SK-N-SH (cell line): ENCODE data around the gene USPL1. TPM values are rescaled to one million over a fixed set of nuclear protein-coding genes. Genes with fewer than 3 reads are reported as not detected.

ENCODE experiments used
- CTCF ChIA-PET: fragments of 300-600, 350-600 bp; formaldehyde crosslinking; extraction: SDS; loops from one replicate; lab custom pipeline; 2021; lab: Yijun Ruan, JAX
- POLR2A ChIA-PET: fragments of 350-600 bp; sonication (Branson Sonifier 250); formaldehyde crosslinking; extraction: SDS; loops from one replicate; lab custom pipeline; 2020; ENCODE audit warnings: antibody characterized with exemption, inconsistent platforms; lab: Yijun Ruan, JAX
- DNase-seq: peaks from one replicate; pipeline ENCODE4 v3.0.0; 2012
- H2AFZ ChIP-seq: fragments of 200-600 bp; sonication (generic); 2 replicates; pipeline ENCODE4 v1.8.1; 2016; ENCODE audit warnings: antibody characterized with exemption, mild to moderate bottlenecking, low read depth
- H3F3A ChIP-seq: fragments of 200-600 bp; sonication (generic); replicated peaks from 2 replicates; pipeline ENCODE3; 2016; ENCODE audit warnings: antibody characterized with exemption, mild to moderate bottlenecking; ENCODE audit not compliant: insufficient read depth
- H3K27ac ChIP-seq, 2 experiments: fragments of 200-500 bp in 1 of 2; fragments of 200-600 bp in 1 of 2; sonication (Bioruptor generic) in 1 of 2; sonication (generic), shearing (Covaris generic) in 1 of 2; 2 replicates each; pipeline versions ENCODE4 v1.5.1 to v1.6.1; 2014 to 2016; ENCODE audit warnings: low read depth in 2 of 2, inconsistent platforms in 1 of 2, low read length in 1 of 2, mild to moderate bottlenecking in 1 of 2, mixed read lengths in 1 of 2
- H3K27me3 ChIP-seq: fragments of 200-600 bp; sonication (generic), shearing (Covaris generic); 2 replicates; pipeline ENCODE4 v1.6.1; 2016; ENCODE audit warnings: mixed run types; ENCODE audit not compliant: insufficient read depth
- H3K36me3 ChIP-seq, 2 experiments: fragments of 200-500 bp in 1 of 2; fragments of 200-600 bp in 1 of 2; sonication (Bioruptor generic) in 1 of 2; sonication (generic) in 1 of 2; replicated peaks in 1 of 2; 2 replicates each; pipeline versions ENCODE3 to v1.5.1; 2014 to 2016; ENCODE audit warnings: low read length in 1 of 2, mild to moderate bottlenecking in 1 of 2; ENCODE audit not compliant: insufficient read depth in 2 of 2, control insufficient read depth in 1 of 2
- H3K4me1 ChIP-seq, 2 experiments: fragments of 200-500 bp in 1 of 2; fragments of 200-600 bp in 1 of 2; sonication (Bioruptor generic) in 1 of 2; sonication (generic), shearing (Covaris generic) in 1 of 2; 2 replicates each; pipeline versions ENCODE4 v1.5.1 to v1.6.1; 2014 to 2016; ENCODE audit warnings: low read depth in 1 of 2, low read length in 1 of 2, mixed run types in 1 of 2; ENCODE audit not compliant: insufficient read depth in 2 of 2, control insufficient read depth in 1 of 2
- H3K4me2 ChIP-seq: fragments of 200-600 bp; sonication (generic), shearing (Covaris generic); 2 replicates; pipeline ENCODE4 v1.6.1; 2017; ENCODE audit warnings: mixed run types
- H3K4me3 ChIP-seq, 2 experiments: fragments of 200-500 bp in 1 of 2; fragments of 200-600 bp in 1 of 2; sonication (Bioruptor generic) in 1 of 2; sonication (generic), shearing (Covaris generic) in 1 of 2; 2 replicates each; pipeline versions ENCODE4 v1.5.1 to v1.8.1; 2014 to 2016; ENCODE audit warnings: low read depth in 2 of 2, inconsistent platforms in 1 of 2, low read length in 1 of 2, mild to moderate bottlenecking in 1 of 2, mixed read lengths in 1 of 2, moderate library complexity in 1 of 2
- H3K79me2 ChIP-seq: fragments of 200-600 bp; sonication (generic); 2 replicates; pipeline ENCODE4 v1.8.1; 2017; ENCODE audit warnings: mild to moderate bottlenecking; ENCODE audit not compliant: insufficient read depth
- H3K9ac ChIP-seq: fragments of 200-600 bp; sonication (generic); 2 replicates; pipeline ENCODE4 v1.6.1; 2017; ENCODE audit warnings: mixed run types
- H3K9me2 ChIP-seq: fragments of 200-600 bp; sonication (generic); 2 replicates; pipeline ENCODE4 v1.6.1; 2017; ENCODE audit warnings: mixed run types
- H3K9me3 ChIP-seq: fragments of 200-600 bp; sonication (generic); 2 replicates; pipeline ENCODE4 v1.6.1; 2017; ENCODE audit warnings: mixed run types, mild to moderate bottlenecking, moderate library complexity
- H4K20me1 ChIP-seq: fragments of 200-600 bp; sonication (generic); 2 replicates; pipeline ENCODE4 v1.6.1; 2017; ENCODE audit warnings: mild to moderate bottlenecking, mixed run types; ENCODE audit not compliant: insufficient read depth
- CTCF ChIP-seq: fragments of 200-600 bp; sonication (generic); IDR thresholded peaks from 2 replicates; pipeline ENCODE4 v1.6.1; 2017; ENCODE audit warnings: antibody characterized with exemption, mild to moderate bottlenecking, moderate library complexity
- EZH2phosphoT487 ChIP-seq: fragments of 200-600 bp; sonication (generic); IDR thresholded peaks from 2 replicates; pipeline ENCODE4 v1.6.1; 2017; ENCODE audit warnings: low read depth, mixed run types, mild to moderate bottlenecking, antibody characterized with exemption, moderate library complexity, borderline replicate concordance
- FOXM1 ChIP-seq: IDR thresholded peaks from 2 replicates; pipeline ENCODE4 v1.4.0; 2012; ENCODE audit warnings: low read depth, mild to moderate bottlenecking
- GABPA ChIP-seq: IDR thresholded peaks from 2 replicates; pipeline ENCODE4 v1.4.0; 2012; ENCODE audit warnings: low read depth, mild to moderate bottlenecking
- GATA2 ChIP-seq: sonication (generic); formaldehyde crosslinking; IDR thresholded peaks from 2 replicates; pipeline ENCODE4 v1.5.0; 2020; ENCODE audit warnings: mild to moderate bottlenecking, missing genetic modification reagents
- JUND ChIP-seq: IDR thresholded peaks from 2 replicates; pipeline ENCODE4 v1.4.0; 2012
- MAX ChIP-seq: IDR thresholded peaks from 2 replicates; pipeline ENCODE4 v1.4.0; 2012; ENCODE audit warnings: low read depth
- MEF2A ChIP-seq: IDR thresholded peaks from 2 replicates; pipeline ENCODE4 v1.4.0; 2012; ENCODE audit warnings: low read depth, borderline replicate concordance
- MXI1 ChIP-seq: IDR thresholded peaks from 2 replicates; pipeline ENCODE4 v1.6.1; 2012; ENCODE audit warnings: mild to moderate bottlenecking, low read depth, low read length, improper control_type of control experiment
- NRF1 ChIP-seq: IDR thresholded peaks from 2 replicates; pipeline ENCODE4 v1.6.1; 2012; ENCODE audit warnings: low read depth, mild to moderate bottlenecking, low read length
- REST ChIP-seq: IDR thresholded peaks from 2 replicates; pipeline ENCODE4 v1.6.1; 2012; ENCODE audit warnings: mild to moderate bottlenecking, low read depth, low read length, moderate library complexity
- USF1 ChIP-seq: IDR thresholded peaks from 2 replicates; pipeline ENCODE4 v1.4.0; 2012; ENCODE audit warnings: low read depth, borderline replicate concordance
- WGBS: methylation state at CpG from one replicate; pipeline ENCODE4 v1.1.6; 2017; ENCODE audit warnings: low lambda C conversion rate; 5-methylcytosine and 5-hydroxymethylcytosine counted together
- polyA plus RNA-seq, 3 experiments: library from polyadenylated mRNA; depleted of rRNA; stranded (reverse); fragments of >200 nt; gene quantifications; 2 replicates each; pipeline ENCODE4 v1.2.3, GENCODE V29; 2012

USPL1 gene
- polyA plus RNA-seq, 1 of the 3 experiments (the other 2 are of a cell fraction) = 6.4 TPM

- H3K9ac ChIP-seq = no peak overlapping the region
- H3F3A ChIP-seq = peaks cover 5% of the 10 kb centered on the region
- no peak overlapping the region; a peak in 1 of 4 replicates for H3K27ac ChIP-seq
- no peaks in the 10 kb centered on the region for H3K27me3 ChIP-seq
- H3K9me3 ChIP-seq = no peaks in the 10 kb centered on the region
- no peak overlapping the region for H3K4me2 ChIP-seq
- TF ChIP-seq REST (no peak), MXI1 (no peak), GATA2 (no peak), MEF2A (no peak), FOXM1 (no peak), EZH2phosphoT487 (no peak), JUND (no peak), GABPA (no peak), CTCF (no peak), MAX (no peak), USF1 (no peak), NRF1 (no peak)
- ChIA-PET CTCF (no interaction called here), POLR2A (no interaction called here)
- H3K9me2 ChIP-seq = no peaks in the 10 kb centered on the region
- 91% methylated on average over 6 of the region's 6 CpGs for WGBS
- no peak for DNase-seq
- H3K36me3 ChIP-seq = peaks cover 66% of the 10 kb centered on the region in 2 experiments
- H2AFZ ChIP-seq = no peak overlapping the region
- H3K79me2 ChIP-seq = peaks cover 36% of the 10 kb centered on the region
- H3K4me3 ChIP-seq = no peak overlapping the region
- H3K4me1 ChIP-seq = peaks cover 0 to 10% of the 10 kb centered on the region in 2 experiments; a peak in 3 of 4 replicates
- H4K20me1 ChIP-seq = no peaks in the 10 kb centered on the region
Observed at GRCh38 chr13:30647824-30648521, 30.3 kb downstream of the USPL1 start.
